ENCODE data around the gene SP1. TPM values are rescaled to one million over a fixed set of nuclear protein-coding genes. Genes with fewer than 3 reads are reported as not detected.
"Not testable (repeated sequence)": the region's sequence is repeated elsewhere in the genome, so short reads cannot be mapped to it uniquely, and the experiment has no call there.

SP1 gene
- total RNA-seq, 1 experiment from 2014 or later: 37.1 TPM

DNA sequence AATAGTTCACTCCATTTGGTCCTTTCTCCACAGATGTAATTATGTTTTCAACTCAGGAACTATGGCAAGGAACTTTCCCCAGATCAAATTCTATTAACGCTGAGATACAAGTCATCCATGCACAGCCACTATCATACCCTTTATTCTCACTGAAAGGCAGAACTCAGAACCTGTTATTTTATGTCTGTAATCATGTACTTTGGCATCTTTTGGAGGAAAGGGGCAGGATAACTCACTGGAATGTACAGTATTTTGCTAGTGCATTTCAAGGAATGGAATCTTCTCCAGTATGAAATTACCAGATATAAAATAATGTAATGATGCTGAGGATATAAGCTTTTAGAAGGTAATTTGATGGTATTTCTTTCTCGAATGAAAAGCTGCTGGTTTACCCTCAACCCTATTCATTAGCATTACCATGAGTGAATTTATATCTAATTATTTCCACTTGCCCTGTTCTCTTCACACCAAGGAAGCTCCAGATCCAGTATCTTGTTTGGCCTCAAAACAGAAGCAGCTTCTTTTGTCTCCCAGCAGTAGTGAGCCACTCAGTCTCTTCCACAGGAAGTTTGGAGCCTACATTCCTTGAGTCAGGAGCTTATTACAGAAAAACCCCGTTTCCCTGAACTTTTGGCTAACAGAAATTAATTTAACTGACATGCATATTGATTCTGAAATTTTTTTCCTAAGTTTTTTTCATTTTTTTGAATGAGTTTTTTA is 33.7 kb downstream of the SP1 start:
- DNase-seq (ENCODE audit: low read depth): no peak

DNA sequence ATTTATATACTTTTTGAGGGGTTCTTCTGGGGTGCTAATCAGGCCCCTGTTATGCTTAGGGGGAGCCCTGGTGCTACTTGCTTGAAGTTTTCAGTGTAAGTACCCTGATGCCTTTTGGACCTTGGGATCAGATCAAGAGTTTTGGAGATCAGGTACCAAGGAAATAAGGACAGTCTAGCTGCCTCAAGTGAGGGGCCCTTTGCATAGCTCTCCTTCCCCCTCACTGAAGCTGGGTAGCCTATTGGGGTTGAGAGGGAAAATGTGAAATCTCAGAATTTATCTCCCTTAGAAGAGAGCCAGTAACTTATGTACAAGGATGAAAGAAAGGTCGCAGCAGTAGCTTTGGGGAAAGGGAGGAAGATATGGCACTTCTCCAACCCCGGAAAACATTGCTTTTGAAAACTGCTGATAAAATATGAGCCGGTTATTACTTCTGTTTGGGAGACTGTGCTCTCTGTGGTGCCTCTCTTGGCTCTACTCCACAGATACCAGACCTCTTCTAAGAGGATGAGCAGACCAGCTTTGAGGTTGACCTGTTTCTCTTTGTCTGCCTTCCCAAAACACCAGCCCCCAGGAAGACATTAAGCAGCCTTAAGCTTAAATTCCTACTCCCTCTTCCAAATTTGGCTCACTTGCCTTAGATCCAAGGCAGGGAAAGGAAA is 34.9 kb downstream of the SP1 start:
- DNase-seq (ENCODE audit: low read depth): no peak

- not testable (repeated sequence) for DNase-seq (ENCODE audit: low read depth)
These were observed 35.9 kb downstream of the SP1 start for GRCh38 chr12:53415752-53416389.

- not testable (repeated sequence) for DNase-seq (ENCODE audit: low read depth)
These were observed 37.4 kb downstream of the SP1 start for GRCh38 chr12:53417291-53417816.

DNA sequence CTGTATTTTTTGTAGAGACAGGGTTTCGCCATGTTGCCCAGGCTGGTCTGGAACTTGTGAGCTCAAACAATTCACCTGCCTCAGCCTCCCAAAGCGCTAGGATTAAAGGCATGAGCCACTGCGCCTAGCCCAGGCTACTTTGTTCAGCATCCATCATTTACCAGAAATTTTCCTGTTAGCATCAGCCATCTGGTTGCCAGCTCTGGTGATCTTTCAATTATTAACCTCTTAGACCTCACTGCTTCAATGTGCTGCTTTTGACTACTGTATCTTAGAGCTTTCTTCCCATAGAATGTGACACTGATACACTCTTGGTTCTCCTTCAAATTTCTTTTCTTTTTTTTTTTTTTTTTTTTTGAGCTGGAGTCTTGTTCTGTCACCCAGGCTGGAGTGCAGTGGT is 38.2 kb downstream of the SP1 start:
- no peak for DNase-seq (ENCODE audit: low read depth)

DNA sequence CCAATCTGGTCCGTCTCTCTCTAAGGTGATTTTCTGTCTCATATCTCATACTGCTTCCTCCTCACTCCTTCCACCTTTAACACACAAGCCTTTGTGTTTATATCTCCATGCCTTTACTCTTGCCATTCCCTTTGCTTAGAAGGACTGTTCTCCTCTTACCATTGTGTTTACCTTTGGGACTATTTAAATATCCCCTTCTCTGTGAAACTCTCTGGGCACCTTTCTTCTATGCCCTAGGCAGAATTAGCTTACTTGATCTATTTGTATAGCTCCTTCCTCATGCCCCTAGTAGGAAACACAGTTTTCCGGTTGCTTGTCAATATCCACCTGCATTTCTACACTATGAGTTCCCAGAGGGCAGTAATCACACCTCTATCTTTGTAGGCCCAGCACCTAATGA is 39.8 kb downstream of the SP1 start:
- no peak for DNase-seq (ENCODE audit: low read depth)

DNA sequence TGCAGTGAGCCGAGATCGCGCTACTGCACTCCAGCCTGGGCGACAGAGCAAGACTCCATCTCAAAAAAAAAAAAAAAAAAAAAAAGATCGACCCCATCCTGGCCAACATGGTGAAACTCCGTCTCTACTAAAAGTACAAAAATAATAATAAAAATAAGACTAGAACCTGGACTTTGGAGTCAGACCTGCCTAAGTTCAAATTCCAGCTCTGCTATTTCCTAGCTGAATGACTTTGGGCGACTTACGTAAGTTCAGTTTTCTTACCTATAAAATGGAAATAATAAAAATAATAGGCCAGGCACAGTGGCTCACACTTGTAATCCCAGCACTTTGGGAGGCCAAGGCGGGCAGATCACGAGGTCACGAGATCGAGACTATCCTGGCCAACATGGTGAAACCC is 42.3 kb downstream of the SP1 start:
- not testable (repeated sequence) for DNase-seq (ENCODE audit: low read depth)

DNA sequence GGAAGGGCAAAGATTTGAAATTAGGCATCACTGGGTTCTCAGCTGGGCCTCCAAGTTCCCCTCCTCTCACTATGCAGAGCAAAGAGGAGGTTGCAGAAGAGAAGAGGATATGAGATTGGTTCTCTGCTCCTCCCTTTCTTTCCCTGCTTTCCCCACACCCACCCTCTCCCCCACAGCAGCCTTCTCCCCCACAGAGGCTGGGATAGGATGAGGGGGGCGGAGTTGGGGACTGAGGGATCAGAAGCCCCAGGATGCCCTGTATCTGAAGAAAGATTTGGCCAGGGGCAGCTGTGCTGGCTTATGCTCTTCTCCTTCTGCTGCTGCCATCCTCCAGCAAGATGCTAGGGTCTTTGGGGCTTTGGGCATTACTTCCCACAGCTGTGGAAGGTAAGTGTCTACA is 43.6 kb downstream of the SP1 start, which contains the start of gene AMHR2:
Gene AMHR2, plus strand, starts transcription at position 259 of the 400 bp plus-strand sequence. Its CDS starts 80 bp downstream, at position 339.
- DNase-seq (ENCODE audit: low read depth): no peak

GRCh38 chr12:53424626-53425514 is 44.9 kb downstream of the SP1 start:
- DNase-seq (ENCODE audit: low read depth): no peak

- DNase-seq (ENCODE audit: low read depth): no peak
These were observed 45.7 kb downstream of the SP1 start for GRCh38 chr12:53425515-53426150.

DNA sequence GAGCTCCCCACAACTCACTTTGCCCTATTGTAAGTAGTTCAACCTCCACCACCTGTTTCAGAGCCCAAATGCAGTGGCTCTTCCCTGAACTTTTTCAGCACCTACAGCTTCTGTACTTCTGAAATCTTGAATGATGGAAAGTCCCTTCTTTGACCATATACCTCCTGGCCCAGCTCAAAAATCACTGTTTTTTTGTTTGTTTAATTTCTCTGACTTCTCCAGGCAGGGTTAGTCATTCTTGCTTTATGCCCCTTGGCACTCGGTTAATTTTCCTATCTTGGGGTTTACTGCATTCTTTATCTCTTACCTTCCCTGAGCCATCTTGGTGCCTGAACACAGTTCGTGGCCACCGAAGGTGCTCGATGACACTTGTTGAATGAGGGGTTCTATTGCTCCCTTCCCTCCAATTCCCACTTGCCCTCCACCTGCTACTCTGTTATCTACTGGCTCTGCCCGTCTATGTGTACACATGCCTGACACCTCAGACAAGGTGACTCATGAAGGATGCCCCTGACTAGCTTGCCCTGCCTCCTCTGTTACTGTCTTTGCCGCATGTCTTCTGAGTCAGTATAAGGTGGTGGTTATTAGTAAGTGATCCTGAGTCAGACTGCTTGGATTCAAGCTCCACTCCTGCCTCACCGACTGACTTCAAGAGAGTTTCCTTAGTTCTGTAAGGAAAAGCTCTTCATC is 48.1 kb downstream of the SP1 start:
- DNase-seq (ENCODE audit: low read depth): peak; percentile 88

GRCh38 chr12:53428741-53429140 is 48.8 kb downstream of the SP1 start:
- no peak for DNase-seq (ENCODE audit: low read depth)

- no peak for DNase-seq (ENCODE audit: low read depth)
These were observed 50.1 kb downstream of the SP1 start for GRCh38 chr12:53430116-53430515.

DNA sequence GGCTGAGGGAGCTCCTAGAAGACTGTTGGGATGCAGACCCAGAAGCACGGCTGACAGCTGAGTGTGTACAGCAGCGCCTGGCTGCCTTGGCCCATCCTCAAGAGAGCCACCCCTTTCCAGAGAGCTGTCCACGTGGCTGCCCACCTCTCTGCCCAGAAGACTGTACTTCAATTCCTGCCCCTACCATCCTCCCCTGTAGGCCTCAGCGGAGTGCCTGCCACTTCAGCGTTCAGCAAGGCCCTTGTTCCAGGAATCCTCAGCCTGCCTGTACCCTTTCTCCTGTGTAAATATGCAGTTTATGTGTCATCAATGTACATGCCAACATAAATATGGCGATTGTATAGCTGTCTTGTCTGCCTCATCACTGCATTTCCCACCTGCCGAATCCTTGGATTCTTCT is 51.2 kb downstream of the SP1 start:
- no peak for DNase-seq (ENCODE audit: low read depth)

DNA sequence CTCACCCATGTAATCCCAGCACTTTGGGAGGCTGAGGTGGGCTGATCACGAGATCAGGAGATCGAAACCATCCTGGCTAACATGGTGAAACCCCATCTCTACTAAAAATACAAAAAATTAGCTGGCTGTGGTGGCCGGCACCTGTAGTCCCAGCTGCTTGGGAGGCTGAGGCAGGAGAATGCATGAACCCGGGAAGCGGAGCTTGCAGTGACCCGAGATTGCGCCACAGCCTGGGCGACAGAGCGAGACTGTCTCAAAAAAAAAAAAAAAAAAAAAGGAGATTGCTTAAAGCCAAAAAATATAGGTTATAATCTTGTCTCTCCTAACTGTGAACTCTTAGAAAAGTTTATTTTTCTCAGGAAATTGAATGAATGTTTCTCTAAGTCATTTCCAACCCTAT is 55.4 kb downstream of the SP1 start:
- not testable (repeated sequence) for DNase-seq (ENCODE audit: low read depth)

- DNase-seq (ENCODE audit: low read depth): not testable (repeated sequence)
These were observed 59.6 kb downstream of the SP1 start for GRCh38 chr12:53439582-53439981.

GRCh38 chr12:53441040-53441833 is 61.3 kb downstream of the SP1 start, which contains the start of gene PRR13:
PRR13 (plus strand) TSS chr12:53441734; CDS start chr12:53442715, 981 bp downstream.
- DNase-seq (ENCODE audit: low read depth): peak; percentile 99

DNA sequence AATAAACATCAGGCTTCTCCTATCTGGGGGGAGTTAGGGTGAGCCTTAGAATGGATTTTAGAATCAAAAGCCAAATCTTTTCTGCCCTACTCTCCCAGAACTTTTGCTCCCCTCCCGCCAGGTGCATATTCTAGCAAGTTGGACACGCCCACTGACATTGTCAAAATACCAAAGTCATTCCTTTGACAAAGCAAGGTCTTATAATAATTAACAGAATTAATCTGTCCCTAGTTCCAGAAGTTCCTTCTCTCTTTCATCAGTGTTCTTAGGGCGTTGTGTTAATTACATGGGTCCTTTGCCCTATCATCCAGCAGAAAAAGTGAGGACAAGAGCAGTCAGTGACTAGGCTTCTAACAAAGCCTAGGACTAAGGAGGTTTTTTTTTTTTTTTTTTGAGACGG is 64.0 kb downstream of the SP1 start:
- DNase-seq (ENCODE audit: low read depth): no peak

- not testable (repeated sequence) for DNase-seq (ENCODE audit: low read depth)
These were observed 64.8 kb downstream of the SP1 start for GRCh38 chr12:53444593-53445325.

Measured in LHCN-M2 (cell line).